GM19328 (cell line): ENCODE results near the gene CCDC92.
"Not testable (repeated sequence)": the region's sequence is repeated elsewhere in the genome, so short reads cannot be mapped to it uniquely, and the experiment has no call there.

Experiments used
- ATAC-seq: cut with Tn5 transposase; IDR thresholded peaks from one replicate; pipeline ENCODE4 v1.9.1; 2021; ENCODE audit warnings: mild to moderate bottlenecking, moderate library complexity; ENCODE audit not compliant: unreplicated experiment

Gene CCDC92

DNA sequence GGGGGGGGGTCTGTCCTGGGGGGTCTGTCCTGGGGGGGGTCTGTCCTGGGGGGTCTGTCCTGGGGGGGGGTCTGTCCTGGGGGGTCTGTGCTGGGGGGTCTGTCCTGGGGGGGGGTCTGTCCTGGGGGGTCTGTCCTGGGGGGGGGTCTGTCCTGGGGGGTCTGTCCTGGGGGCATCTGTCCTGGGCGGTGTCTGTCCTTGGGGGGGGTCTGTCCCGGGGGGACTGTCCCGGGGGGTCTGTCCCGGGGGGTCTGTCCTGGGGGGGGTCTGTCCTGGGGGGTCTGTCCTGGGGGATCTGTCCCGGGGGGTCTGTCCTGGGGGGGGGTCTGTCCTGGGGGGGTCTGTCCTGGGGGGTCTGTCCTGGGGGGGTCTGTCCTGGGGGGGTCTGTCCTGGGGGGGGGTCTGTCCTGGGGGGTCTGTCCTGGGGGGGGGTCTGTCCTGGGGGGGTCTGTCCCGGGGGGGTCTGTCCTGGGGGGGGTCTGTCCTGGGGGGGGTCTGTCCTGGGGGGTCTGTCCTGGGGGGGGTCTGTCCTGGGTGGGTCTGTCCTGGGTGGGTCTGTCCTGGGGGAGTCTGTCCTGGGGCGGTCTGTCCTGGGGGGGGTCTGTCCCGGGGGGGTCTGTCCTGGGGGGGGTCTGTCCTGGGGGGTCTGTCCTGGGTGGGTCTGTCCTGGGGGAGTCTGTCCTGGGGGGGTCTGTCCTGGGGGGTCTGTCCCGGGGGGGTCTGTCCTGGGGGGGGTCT lies 60.8 kb downstream of the CCDC92 start:
- not testable (repeated sequence) for ATAC-seq

DNA sequence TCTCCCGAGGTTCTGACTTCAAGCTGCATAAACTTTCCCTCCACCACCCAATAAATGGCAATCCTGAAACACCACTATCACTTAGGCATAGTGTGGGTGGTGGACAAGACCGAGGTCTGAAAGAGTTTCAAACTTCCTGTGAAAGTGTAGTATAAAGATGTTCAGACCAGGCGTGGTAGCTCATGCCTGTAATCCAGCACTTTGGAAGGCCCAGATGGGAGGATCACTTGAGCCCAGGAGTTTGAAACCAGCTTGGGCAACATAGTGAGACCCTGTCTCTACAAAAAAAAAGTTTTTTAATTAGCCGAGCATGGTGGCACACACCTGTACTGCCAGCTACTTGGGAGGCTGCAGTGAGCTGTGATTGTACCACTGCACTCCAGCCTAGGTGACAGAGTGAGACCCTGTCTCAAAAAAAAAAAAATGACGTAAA lies 61.9 kb downstream of the CCDC92 start:
- ATAC-seq, result no peak

DNA sequence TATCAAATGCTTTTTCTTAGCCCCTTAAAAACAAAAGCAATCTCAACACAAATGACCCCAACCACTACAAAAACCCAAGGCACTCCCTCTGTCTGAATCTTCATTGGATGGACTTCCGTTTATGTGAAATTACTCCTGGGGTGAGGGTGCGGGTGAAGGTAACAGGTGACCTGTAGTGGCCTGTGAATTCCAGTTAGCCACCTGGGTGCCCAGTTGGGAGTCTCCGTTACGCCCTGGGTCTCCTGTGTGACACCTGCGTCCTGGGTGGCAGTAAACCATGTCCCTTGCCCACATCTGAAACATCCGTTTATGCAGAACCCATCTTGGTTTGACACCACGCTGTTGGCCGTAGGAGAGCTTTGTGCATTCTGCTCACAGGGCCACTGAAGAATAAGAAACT lies 62.6 kb downstream of the CCDC92 start:
- ATAC-seq, result no peak

DNA sequence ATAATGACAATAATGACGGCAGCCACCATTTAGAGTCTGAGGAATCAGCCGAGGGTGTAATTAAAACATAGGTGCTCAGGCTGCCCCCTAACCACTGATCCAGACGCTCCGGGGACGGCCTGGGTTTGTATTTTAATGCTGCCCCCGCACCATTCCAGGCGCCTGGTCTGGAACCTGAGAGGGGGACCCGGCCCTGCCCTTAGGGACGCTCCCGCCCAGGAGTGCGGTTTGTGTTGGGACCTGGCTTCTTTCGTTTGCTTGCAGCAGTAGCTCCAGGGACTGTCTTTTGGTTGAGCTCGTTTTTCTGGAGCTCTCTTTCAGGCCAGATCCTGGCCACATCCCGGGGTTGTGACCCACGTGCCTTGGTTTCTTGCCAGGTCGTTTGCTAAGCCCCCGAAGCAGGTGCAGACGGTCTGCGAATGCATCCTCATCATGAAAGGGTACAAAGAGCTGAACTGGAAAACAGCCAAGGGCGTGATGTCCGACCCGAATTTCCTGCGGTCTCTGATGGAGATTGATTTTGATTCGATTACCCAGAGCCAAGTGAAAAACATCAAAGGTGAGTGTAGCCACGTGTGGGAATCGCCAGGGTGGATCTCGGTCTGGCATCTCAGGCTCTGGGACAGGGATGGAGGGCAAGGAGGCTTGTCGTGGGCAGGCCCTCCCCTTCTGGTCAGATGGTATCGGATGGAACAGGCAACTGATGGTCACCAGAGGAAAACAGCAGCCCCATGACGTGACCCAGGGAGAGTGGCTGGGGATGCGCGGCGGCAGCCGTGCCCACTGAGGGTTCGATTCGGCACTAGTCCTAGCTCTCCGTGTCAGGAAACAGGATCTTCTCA lies 63.5 kb downstream of the CCDC92 start:
- no peak for ATAC-seq

DNA sequence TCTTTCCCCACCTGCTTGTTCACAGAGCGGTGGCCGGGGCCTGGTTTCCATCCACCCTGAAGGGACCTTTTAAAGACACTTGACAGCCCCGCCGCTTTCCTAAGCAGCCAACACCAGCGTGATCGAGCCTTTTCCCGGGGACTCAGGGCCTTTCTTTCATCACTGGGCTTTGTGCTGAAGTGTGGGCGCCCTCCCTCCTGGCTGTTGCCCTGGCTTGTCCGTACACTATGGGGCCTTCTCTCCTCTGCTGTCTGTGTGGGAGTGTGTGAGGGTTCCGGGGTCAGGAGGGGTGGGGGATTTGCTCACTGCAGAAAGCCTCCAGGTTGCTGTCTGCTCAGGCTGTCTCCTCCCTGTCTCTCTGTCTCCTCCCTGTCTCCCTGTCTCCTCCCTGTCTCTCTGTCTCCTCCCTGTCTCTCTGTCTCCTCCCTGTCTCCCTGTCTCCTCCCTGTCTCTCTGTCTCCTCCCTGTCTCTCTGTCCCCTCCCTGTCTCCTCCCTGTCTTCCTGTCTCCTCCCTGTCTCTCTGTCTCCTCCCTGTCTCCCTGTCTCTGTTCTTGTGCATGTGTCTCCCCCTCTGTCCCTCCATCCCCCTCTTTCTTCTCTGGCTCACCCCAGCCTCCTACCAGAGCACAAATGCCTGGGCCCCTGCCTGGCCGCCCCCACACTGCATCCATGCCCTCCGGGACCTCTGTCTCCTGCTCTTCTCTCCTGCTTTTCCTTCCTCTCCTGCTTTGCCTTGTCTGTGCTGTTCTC lies 64.7 kb downstream of the CCDC92 start:
- ATAC-seq, result no peak

DNA sequence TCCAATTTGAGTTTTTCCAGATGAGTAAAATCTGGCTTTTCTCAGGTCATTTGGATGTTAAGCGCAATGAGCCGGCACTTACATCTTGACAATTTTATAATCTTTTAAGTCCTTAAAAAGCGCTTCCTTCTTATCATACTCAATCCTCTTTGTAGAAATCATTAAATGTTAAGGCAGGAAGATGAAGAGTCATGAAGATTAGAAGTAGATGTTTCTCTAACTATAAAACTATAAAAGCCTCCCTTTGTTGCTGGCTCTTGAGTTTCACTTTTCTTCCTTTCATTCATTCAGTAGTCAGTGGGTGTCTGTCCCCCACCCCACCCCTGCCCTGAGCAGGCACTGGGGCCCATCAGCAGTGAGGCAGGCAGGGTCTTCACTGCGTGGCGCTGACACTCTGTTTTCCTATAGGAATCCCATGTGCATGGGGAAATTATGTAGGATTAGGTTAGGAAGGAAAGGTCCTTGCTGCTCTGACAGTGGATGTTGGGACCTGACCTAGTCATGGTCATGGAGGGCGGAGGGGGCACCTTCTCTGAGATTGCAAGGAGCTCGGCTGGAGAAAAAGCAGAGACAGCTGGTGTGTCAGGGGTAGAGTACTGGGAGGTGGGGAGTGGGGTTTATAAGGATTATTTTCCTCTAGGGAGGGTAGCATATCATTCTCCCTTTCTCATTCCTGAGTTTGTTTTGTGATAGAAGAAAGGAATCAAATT lies 65.8 kb downstream of the CCDC92 start:
- no peak for ATAC-seq

DNA sequence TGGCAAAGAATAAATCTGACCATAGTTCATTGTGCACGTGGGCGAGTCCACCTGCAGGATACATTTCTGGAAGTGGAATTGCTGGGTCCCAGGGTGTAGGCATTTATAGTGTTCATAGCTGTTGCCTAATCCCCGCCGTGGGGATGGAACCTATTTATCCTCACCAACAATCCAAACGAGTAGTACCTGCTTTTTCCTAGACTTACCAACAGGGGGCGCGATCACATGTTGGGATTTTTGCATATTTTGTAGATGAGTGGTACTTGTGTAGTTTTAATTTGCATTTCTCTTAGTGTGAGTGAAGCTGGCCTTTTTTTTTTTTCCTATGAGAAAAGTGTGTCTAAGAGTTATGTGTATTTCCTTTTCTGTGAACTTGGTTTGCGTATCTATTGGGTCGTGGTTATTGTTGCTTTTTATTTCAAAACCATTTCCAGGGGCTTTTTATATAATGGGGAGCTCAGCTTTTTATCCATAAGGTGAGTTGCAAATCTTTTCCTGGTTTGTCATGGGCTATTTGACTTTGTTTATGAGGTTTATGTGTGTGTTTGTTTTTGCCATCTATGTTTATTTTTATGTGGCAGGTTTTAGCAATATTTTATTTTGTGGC lies 67.2 kb downstream of the CCDC92 start:
- no peak for ATAC-seq

DNA sequence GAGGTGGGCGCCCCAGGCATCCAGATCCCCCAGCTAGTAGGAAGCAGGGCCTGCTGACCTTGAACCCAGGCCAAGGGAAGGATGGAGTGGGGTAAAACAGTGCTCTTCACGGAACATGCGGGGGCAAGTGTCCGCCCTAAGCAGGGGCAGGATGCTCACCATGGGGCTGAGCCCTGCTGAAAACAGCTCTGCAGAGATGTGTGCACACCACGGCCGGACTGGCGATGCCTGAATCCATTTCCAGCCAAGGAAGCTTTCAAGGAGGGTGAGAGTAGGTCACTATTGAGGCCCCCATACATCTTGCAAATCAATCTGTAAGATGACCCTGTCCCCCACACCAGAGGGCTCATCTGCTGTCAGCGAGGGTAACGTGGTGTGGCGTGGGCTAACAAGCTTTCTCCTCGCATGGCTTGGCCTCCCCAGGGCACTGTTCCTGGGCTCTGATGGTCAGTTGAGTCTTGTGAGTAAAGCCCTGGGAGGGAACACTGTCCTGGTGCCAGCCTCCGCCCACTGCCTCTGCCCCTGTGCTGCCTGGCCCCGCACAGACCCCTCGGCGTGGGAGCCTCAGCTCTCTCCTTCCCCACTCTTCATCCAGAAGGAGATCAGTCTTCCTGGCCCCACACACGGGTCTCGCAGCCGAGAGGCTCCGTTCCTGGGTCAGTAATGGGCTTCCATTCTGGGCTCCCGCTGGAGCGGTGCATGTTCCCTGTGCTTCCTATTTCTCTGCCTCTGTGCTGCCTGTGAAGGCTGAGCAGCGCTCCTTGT lies 69.1 kb downstream of the CCDC92 start:
- ATAC-seq, result no peak

DNA sequence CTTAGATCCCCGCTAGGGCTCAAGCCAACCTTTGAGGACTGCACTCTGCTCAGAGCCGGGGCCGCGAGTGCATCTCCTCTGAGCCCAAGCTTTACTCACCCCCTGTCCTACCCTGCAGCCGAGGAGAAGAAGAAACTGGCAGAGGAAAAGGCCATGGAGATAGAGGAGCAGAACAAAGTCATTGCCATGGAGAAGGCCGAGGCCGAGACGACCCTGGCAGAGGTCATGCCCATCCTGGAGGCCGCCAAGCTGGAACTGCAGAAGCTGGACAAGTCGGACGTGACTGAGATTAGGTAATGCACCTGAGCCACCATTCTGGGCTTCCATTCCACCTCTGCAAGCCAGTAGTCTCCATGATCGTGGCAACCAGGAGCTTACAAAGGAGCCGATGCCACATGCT lies 69.8 kb downstream of the CCDC92 start:
- ATAC-seq, result no peak

DNA sequence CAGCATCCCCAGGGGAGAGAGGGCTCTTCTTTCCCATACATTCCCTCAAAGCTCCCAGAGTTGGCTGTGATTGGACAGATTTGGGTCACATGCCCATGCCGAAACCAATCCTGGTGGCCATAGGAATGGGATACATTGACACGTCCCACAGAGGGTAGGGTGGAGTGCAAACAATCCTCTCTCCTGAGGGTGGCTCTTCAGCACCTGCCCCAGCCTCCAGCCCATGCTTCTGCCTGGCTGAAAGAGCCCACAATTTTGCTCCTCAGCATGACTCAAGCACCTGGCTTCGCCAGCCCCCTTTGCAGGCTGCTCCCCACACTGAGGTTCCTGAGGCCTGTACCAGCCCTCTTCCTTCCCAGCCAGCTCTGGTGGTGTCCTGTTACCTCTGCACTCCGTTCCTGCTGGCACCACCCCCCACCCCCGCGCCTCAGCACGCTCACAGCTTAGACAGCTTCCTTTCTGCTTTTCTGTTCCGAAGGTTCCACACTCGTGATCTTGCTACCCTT lies 71.7 kb downstream of the CCDC92 start:
- no peak for ATAC-seq

DNA sequence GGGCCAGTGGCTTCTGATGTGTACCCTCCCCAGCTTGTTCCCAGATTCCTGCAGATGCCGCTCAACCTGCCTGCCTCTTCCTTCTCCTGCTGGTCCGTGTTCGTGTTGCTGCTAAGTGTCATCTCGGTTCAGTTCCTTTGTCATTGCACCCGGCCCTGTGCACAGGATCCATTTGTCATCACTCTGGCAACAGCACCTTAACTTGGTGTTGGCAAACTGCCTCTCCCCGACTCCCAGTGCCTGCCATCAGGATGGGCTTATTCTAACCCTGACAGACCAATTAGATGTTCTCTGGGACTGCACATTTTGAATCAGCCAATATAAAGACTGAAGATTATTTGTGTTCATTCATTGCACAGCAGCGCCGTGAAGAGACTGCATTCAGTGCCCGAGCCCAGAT lies 73.3 kb downstream of the CCDC92 start:
- ATAC-seq, result no peak

DNA sequence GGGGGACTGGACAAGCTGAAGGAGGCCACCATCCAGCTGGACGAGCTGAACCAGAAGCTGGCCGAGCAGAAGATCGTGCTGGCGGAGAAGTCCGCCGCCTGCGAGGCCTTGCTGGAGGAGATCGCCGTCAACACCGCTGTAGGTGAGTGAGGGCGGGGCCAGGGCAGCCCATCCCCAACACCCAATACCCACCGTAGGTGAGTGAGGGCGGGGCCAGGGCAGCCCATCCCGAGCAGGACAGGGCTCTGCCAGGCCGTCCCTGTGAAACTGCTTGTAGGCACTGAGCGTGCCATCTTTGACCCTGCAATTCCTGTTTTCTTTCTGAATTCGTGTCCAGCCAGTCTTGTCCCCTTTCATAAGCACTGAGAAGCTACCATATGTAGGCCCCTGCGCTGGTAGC lies 74.0 kb downstream of the CCDC92 start:
- no peak for ATAC-seq

DNA sequence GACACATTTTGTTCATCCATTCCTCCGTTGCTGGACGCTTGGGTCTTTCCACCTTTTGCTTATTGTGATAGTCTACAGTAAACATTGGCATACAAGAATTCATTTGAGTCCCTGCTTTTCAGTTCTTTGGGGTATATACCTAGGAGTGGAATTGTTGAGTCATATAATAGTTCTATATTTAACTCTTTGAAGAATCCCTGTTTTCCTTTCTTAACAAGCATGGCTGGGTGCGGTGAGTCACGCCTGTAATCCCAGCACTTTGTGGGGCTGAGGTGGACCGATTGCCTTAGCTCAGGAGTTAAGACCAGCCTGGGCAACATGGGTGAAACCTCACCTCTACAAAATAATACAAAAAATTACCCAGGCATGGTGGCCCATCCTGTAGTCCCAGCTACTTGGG lies 75.4 kb downstream of the CCDC92 start:
- ATAC-seq, result no peak

DNA sequence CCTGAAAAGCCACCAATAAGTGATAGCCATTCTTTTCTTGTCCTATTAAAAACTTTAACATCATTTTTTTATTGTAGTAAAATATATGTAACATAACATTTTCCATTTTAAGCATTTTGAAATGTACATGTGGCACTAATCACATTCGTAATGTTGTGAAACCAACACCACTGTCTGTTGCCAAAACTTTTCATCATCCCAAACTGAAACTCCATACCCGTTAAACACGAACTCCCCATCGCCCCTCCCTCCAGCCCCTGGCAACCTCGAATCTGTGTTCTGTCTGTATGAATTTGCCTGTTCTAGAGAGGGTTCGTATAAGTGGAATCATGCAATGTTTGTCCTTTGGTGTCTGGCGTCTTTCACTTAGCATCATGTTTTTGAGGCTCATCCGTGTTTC lies 75.9 kb downstream of the CCDC92 start:
- no peak for ATAC-seq

DNA sequence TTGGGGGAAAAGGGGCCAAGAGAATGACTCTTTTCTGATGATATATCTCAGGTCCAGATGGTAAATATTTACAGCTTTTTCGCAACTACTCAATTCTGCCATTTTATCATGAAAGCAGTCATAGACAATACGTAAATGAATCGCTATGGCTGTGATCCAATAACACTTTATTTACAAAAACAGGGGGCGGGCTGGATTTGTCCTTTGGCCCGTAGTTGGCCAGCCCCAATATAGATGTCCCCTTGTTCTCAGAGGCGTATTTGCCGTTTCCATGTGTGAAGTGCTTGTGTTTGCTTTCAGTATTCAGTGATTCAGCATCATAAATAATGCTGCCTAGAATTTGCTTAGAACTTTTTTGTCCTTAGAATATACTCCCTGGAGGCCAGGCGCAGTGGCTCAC lies 77.2 kb downstream of the CCDC92 start:
- no peak for ATAC-seq

DNA sequence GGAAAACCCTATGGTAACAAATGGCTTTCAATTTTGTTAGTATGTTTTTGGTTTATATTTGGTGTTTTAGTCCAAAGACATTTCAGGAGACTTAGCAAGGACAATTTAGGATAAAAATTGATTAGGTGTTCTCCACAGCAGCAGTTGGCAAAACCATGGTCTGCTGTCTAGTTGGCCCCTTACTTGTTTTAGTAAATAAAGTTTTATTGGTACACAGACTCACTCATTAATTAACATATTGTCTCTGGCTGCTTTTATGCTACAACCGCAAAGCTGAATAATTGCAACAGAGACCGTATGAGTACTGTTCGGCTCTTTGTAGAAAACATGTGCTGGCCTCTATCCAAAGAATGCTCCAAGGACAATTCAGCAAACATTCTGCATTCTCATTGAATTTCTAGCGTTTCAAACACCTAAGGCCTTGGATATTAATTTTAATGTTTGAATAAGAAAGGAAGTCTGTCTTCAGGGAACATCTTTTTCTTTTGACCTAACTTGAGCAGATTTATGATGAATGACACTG lies 77.7 kb downstream of the CCDC92 start:
- no peak for ATAC-seq

DNA sequence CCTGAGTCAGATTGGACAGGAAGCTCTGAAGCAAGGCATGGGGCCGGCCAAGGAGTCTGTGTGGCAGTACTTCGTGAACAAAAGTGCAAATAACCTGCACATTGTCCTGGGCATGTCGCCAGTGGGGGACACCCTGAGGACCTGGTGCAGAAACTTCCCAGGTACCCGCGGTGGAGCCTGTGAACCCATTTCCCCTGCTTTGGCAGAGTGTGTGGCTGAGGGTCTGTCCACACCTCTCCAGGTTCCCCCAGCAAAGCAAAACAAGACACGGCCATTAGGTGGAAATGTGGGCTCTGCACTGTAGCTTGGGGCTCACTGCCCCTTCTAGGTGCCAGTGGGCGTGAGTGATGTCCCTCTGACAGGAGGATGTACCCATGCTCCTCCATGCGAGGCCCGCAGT lies 79.4 kb downstream of the CCDC92 start:
- no peak for ATAC-seq

DNA sequence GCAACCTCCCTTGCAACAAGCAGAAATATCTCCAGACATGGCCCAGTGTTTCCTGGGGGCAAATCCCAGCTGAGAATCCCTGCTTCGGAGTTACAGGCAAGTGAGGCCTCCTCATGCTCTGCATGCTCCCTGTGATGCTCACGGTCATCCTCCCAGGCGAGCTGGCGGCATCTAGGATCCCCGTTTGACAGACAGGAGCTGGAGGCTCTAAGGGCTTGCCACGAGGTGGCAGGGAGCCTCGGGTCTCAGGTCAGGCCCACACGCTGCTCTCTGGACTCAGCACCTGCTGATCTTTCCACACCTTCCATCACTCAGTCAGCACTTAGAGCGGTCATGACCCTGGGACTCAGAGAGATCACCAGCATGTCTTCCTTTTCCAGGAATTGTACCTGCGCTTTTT lies 79.8 kb downstream of the CCDC92 start:
- no peak for ATAC-seq

DNA sequence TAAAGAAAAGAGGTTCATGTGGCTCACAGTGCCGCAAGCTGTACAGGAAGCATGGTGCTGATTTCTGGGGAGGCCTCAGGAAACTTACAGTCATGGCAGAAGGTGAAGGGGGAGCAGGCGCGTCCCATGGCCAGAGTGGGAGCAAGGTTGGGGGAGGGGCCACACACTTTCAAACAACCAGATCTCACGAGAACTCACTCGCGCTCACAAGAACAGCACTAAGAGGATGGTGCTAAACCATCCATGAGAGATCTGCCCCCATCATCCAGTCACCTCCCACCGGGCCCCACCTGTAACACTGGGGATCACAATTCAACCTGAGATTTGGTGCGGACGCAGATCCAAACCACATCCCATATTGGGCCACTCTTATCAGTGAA lies 80.5 kb downstream of the CCDC92 start:
- ATAC-seq, result no peak
